Posterior cingulate gyrus (tissue), 11 donors: ENCODE data around the gene RIN3.

Experiments used
- DNase-seq, 10 donors: peaks; one replicate each; pipeline versions ENCODE4 v3.0.0 to v3.0.0-alpha.2; 2020 to 2021; ENCODE audit warnings: mixed read lengths in 3 of 10
- intact Hi-C: fragments of 100-400 bp; cut with DNase I; formaldehyde crosslinking; loops from one replicate; pipeline ENCODE4 v1.15.1; 2023

The RIN3 gene

DNA sequence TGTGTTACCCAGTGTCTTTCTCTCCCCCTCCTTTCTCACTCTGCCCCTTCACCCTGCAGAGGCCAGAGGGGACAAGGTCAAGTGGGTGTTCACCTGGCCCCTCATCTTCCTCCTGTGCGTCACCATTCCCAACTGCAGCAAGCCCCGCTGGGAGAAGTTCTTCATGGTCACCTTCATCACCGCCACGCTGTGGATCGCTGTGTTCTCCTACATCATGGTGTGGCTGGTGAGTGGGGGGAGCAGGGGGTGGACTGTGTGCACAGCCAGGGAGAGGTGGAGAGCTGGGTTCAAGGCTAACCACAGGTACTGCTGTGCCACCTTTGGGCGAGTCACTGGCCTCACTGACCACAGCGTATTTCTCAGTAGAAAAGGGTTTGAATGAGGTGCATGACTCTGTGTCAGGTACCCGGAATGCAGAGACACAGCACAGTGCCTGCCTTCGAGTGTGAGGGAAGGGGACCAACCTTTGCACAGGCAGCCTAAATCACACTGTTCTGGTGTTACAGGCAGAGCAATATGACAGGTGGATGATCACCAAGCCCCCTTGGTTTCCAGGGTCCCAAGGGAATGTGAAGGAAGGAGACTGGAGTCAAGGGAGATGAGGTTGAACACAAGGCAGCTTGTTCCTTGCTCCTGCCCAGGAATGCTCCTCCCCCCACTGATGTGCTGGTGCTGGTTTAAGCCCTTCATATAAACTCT is 30.8 kb upstream of the RIN3 start:
- intact Hi-C loops: no loop called here
- peak in 1 of 10 donors; percentile 54 for DNase-seq

DNA sequence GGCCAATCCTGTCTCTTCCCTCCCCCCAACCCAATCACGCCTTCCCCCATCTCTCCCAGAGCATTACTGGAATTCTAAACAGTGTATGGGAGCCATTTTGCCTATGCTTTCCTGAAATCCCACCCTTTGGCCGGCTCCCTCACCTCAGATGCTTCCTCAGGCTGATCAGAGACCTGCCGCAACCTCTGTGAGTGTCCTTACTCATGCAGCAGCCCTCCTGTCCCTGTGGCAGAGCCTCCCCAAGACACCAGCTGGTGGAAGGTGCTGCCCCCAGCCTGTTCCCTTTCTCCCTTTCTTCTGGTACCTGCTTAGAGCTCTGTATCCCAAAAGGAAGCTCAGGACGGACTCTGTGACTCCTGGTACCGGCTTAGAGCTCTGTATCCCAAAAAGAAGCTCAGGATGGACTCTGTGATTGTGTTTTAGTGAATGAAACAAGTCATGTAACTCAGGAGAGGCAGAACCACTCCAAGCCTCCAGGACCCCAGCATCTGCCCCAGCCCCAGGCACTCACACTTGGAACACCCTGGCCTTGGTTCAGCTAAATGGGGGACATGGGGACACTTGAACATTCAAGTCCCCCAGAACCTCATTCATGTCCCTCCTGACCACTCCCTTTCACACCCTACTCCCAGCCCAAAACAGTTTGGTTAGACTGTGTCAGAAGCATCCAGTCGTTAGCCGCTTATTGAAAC is 29.3 kb upstream of the RIN3 start:
- intact Hi-C loops: no loop called here
- peak in 1 of 10 donors; percentile 22 for DNase-seq

DNA sequence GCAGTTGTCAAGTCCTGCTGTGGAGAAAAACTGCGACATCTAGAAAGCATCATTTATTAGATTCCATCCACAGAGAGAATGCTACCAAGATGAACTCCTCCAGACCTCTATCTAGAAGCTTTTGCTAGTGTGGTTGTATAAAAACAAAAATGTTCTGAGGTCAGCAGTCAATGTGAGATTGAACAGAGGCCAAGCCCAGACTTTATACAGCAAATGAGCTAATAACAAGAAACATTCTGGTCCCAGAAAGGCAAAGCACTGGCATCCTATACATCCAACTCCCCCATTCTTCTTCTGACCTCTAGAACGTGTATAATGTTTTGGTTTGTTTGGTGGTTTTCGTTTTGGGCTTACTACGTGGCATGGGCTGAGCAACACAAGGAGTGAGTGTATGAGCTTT is 26.7 kb upstream of the RIN3 start:
- DNase-seq: no peak
- intact Hi-C loops: no loop called here

DNA sequence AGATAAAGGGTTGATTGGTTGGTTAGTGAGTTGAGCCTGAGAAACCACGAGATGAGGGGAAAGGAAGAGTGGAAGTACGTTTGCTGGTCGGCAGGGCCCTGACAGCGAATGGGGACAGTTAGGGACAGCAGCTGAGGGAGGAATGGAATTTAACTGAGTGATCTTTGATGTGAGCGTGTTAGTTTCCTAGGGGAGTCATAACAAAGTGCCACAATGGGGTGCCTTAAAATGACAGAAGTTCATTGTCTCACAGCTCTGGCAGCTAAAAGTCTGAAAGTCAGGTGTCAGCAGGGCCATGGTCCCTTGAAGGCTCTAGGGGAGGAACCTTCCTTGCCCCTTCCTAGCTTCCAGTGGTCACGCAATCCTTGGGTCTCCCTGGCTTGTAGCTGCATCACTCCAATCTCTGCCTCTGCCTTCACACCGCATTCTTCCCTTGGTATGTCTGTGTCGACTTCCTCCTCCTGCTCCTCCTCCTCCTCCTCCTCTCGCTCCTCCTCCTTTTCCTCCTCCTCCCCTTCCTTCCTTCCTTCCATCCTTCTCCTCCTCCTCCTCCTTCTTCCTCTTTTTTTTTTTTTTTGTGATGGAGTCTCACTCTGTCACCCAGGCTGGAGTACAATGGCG is 26.0 kb upstream of the RIN3 start:
- no peak for DNase-seq
- intact Hi-C loops: no loop called here

DNA sequence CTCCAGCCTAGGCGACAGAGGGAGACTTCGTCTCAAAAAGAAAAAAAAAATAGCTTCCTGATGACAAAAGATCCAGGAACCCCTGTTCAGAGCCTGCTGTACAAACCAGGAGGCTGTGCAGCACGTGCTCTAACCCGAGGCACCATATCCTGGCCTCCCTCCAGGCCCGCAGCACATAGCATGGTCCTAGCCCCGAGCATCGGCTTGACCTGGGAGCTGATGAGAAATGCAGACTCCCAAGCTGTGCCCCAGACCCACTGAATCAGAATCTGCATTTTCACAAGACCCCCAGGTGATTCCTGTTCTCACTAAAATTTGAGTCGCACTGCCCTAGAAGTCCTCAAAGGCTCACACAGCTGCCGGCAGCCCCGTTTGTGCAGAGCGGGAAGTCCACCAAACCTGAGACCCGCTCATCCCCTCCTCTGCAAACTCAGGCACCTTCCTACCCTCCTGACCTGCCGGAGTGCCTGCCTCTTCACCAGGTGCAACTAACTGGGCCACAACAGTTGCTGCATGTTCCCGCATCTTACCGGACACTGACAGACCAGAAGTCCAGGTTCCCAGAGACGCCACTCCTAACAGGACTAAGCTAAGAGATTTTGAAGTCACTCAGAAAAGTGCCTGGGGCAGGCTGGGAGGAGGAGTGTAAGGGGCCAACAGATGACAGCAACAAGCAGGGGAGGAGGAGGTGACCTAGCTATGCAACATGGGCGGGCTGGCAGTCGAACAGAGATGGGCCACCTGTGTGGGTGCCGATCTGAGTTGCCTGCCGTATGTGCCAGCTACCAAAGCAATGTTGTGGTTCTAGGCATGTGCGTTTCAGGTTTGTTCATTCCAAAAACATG is 24.0 kb upstream of the RIN3 start:
- no peak for DNase-seq
- intact Hi-C loops: no loop called here

DNA sequence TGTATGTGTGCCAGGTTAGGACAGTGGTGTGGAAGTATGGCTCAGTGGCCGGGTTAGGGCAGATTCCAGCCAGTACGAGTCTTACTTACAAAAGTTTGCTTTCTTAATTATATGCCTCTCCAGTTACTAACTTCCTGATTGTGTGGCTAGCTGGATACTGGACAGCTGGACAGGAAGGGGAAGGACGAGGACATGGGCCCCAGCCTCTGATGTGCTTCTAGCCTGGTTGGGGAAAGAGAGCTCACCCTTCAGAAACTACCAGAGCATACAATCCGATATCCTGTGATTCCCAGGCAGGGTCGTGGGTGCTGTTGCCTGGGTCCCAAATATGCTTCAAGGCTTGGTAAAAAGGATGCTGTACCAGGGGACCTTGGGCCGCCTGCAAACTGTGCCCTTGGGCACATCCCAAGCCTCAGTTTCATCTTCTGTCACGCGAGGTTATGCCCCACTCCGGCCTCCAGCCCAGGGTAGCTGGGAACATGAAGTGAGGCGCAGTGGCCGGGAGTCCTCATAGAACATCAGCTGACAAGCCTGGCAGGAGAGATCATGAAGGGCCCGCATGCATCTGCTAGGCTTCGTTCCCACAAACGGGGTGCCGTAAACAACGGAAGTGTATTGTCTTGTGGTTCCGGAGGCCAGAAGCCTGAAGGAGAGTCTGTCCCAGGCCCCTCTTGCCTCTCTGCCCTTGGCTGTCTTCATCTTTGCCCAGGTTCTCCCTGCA is 23.2 kb upstream of the RIN3 start:
- intact Hi-C loops: no loop called here

DNA sequence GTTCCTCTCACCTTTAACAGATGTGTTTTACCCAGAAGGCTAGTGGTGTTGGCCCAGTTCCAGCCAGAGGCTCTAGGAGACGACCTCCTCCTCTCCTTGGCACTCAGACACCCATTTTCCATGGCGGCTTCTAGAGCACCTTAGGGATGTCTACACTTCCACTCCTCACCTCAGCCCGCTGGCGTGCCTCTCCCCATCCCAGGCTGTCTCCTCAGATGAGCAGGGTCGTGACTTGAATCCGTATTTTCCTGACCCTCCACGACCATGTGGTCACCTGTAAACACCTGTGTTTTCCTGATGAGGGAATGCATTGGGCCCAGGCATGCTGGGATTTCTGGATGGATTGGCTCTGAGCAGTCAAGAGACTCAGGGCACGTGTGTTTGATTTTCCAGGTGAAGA is 21.8 kb upstream of the RIN3 start:
- intact Hi-C loops: no loop called here
- DNase-seq: no peak

More for the DNA sequence above, 23.2 kb upstream of the RIN3 start:
- DNase-seq: peak in 5 of 10 donors; percentile 20 to 83 (median 39)

DNA sequence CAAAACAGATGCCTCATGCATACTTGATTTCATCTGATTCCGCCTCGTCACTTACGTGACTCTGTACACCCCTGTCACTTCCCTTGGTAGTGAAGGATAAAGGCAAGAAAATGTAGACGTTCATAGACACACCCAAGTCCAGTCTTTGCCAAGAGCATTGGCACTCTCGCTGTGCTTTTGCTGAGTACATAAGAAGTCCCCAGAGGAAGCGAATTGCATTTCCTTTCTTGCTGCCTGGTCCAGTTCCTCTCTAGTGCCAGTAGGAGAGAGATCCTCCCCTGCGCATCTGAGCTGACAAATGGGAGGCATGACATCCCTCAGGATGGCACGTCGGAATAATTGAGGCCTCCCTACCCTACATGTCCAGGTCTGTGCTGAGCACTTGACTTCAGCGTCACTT is 21.3 kb upstream of the RIN3 start:
- DNase-seq: peak in 1 of 10 donors; percentile 51
- intact Hi-C loops: no loop called here

DNA sequence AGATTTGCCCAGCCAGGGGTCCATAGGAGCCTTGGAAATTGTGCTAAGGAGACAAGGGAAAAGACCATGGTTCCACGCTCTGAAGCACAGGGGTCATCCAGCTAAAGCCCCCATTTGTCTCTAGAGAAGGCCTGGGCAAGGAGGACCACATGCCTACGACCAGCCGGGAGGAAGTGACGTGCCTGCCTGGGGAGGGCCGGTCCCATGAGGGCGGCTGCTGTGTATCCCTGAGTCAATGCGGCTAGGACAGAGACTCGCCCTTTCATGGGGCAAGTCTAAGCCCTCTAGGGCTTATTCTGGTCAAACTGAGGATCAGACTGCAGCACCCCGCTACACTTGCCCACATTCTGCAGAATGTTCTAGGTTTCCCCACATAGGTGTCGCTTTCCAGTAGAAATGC is 20.6 kb upstream of the RIN3 start:
- intact Hi-C loops: no loop called here

DNA sequence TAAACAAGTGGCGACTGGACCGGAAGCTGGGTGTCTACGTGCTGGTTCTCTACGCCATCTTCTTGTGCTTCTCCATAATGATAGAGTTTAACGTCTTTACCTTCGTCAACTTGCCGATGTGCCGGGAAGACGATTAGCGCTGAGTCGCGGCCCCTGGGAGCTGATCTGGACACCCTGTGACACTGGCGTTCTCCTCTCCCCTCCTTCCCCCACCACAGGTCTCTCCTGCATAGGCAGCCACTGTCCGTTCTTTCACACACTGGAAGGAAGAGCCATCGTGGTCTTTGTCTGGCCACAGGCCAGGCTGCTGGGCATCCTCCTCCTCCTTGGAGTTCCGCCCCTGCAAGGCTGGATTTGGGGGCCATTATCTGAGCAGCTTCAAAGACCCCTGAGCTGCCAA is 20.1 kb upstream of the RIN3 start:
- intact Hi-C loops: no loop called here
- DNase-seq: peak in 1 of 10 donors; percentile 46

More for the DNA sequence above, 20.6 kb upstream of the RIN3 start:
- DNase-seq: peak in 1 of 10 donors; percentile 67

DNA sequence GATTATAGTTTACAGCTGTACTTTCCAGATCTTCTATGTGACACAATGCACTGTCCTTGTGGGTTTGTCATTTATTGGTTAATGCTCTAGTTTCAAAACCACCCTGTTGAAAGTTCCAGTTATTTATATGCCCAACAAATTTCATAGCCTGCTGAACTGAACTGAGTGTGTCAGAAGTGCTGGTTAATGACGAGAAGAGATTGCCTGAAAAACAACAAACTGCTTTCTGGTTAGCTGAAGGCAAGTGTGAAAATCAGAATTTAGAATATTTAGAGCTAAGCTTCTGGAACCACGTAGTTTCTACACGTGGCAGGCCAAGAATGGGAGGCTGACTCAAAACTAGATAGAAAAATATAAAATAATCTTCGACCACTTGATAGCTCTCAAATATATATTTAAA is 19.1 kb upstream of the RIN3 start:
- no peak for DNase-seq
- intact Hi-C loops: no loop called here

DNA sequence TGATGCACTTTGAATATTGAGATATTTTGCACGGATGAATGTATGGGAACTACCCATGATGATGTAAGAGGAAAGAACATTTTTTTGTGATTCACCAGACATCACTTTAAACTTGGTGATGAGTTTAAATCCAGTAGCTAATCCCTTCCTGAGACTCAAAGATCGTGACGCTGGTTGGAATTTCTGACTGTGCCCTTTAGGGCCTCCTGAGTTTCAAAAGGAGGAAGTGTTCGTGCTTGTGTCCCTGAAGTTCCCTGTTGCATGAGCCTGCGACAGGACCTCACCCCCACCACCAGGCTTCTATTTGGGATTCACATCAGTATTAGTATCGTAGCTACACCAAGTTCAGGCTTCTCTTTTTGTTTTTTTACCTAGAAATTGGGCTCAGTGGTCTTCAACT is 18.6 kb upstream of the RIN3 start:
- peak in 1 of 10 donors; percentile 43 for DNase-seq
- intact Hi-C loops: no loop called here

DNA sequence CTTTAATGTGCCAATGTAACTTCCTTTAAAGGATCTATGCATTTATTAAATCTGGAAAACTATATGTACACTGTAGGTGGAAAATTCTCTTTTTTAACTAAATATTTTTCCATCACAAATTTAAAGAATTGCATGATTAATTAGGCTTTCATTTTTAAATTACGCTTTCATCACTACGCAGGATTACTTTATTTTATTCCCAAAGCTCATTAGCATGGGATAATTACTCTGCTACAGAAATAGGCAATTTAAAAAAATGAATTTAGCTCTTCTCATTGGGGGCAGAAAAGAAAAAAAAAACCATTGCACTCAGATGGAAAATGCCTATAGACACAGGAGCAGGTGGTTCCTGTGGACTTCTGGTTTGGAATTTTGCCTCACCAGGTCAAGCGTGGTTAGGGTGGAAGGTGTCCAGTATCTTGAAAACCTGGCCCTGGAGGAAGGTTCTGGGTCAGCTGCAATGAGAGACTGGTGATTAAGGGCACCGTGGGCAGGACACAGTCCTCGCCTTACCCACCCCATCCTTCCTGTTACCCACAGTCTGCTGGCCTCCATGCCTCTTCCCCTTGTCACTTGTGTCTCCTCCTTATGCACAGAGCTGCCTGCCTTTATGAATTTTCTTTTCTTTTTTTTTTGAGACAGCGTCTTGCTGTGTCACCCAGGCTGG is 17.3 kb upstream of the RIN3 start:
- DNase-seq: peak in 1 of 10 donors; percentile 24
- intact Hi-C loops: no loop called here

DNA sequence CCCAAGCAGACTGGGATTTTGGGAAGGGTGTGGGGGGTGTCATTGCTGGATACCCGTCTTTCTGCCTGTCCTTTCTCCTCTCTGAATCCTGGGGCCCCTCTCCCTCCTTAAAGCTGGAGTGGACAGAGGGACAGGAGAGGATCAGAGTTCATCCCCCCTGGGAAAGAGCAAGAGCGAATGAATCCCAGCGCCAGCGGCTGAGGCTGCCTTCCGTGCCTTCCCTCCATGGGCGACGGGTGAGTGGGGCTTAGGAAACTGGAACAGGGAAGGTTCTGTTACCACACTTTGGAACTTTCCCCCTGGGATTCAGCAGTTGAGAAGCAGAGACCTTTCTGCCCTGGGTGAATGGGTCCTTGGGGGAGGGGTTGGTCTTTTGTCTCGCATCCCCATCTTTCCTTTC is 16.2 kb upstream of the RIN3 start:
- intact Hi-C loops: no loop called here
- DNase-seq: peak in 1 of 10 donors; percentile 24

DNA sequence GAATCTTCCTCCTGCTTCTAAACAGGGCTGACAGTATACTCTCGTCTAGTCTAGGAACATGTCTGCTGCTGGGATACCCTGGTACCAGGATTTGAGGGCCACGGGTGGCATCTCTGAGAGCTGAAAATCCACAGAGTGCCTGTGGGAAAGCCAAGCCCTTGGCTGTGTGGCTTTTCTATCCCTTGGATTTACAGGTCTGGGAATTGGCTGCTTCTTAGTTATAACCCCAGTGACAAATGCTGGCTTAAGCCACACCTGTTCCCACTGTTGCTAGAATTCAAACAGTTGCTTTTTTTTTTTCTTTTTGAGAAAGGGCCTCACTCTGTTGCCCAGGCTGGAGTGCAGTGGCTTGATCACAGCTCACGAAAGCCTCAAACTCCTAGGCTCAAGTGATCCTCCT is 14.3 kb upstream of the RIN3 start:
- intact Hi-C loops: no loop called here
- peak in 1 of 10 donors; percentile 19 for DNase-seq

DNA sequence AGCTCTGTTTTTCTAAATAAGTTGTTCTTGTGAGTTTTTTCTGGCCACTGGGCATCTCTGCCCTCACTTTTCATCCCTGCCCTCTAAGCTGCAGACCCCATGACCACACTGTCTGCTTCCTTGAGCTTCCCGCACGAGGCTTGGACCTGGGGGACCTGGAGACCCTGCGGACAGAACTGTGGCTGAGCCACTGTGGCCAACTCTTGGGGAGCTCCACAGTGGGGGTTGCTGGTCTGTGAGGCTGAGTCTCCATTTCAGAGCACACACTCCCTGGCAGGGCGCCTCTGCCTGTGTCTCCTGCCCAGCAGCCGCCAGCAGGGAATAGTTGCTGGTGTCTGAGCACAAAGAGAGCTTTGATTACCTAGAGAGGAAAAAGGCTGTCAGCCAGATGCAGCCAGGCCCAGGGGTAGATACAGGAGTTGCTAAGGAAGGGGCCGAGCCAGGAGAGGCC is 13.1 kb upstream of the RIN3 start:
- DNase-seq: peak in 6 of 10 donors; percentile 20 to 88 (median 64)
- intact Hi-C loops: no loop called here

DNA sequence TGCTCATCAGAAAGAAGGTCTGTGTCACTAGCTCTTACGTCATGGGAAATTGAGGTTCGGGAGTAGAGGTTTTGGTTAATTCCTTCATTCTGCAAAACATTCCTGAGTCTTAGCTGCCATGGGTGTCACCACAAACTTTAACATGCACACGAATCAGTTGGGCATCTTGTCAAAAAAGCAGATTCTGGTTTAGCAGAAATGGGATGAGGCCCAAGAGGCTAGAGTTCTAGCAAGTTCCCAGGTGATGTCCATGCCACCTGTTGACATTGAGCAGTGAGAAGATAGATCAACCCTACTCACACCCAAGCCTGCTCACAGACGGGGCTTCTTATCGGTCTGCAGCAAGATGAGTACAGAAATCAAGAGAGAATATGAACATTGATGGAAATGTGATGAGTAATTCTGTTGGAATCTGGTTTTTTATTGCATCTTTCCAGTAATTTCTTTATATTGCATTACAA is 11.7 kb upstream of the RIN3 start:
- intact Hi-C loops: no loop called here

DNA sequence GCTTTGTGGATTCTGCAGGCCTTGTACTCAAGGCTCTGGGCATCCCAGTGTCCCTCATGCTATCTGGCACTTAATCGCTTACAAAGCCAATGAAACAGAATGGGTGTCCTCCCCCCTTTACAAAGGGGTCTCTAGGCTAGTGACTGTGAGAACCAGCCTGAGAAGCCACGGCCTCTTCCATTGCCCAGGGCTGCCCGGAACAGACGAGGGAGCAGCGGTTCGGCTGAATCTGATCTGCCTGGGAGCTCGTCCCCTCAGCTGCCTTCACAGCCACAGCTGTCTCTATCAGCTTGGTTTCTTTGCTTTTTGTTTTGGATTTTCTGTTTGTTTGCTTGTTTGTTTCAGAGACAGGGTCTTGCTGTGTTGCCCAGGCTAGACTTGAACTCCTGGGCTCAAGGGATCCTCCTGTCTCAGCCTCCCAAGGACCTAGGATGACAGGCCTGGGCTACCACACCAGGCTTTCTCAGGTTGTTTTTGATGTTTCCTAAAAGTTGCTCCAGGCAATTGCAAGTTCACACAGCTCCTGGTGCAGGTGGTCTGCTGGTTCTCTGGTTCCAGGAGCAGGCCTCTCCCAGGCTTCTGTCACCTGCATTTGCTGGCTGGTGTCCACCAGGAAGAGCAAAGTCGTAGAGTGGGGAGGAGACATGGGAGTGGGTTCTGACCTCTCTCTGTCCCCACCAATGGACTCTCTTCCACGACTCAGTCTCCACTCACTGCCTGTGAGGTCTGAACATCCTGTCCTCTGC is 10.9 kb upstream of the RIN3 start:
- intact Hi-C loops: no loop called here
- DNase-seq: peak in 2 of 10 donors; percentile 18 to 43

More for the DNA sequence above, 11.7 kb upstream of the RIN3 start:
- DNase-seq: peak in 1 of 10 donors; percentile 16
